Body of pancreas (tissue), 4 donors: ENCODE data around the gene FAM90A26. TPM values are rescaled to one million over a fixed set of nuclear protein-coding genes. Genes with fewer than 3 reads are reported as not detected.
A peak's percentile ranks its signal among the peaks of the same experiment; 100 is the strongest.
"Not testable (repeated sequence)": the region's sequence is repeated elsewhere in the genome, so short reads cannot be mapped to it uniquely, and the experiment has no call there.

Source experiments
- ATAC-seq: fragments of 150-250 bp; one replicate; pipeline ENCODE4 v1.9.1; 2016
- DNase-seq, 4 donors: peaks; one replicate each; pipeline ENCODE4 v3.0.0-alpha.2; 2019
- H3K27ac ChIP-seq, 4 donors: fragments of 200-600 bp; sonication (generic); 1 replicate in 3 of 4; 2 replicates in 1 of 4; pipeline versions ENCODE4 v1.5.1 to v1.6.1; 2016 to 2019; ENCODE audit warnings: mild to moderate bottlenecking in 1 of 4, mixed read lengths in 1 of 4, moderate library complexity in 1 of 4
- H3K27me3 ChIP-seq, 2 donors: fragments of 200-600 bp; sonication (generic); one replicate each; pipeline ENCODE4 v1.6.0; 2016; ENCODE audit warnings: mild to moderate bottlenecking in 1 of 2
- H3K36me3 ChIP-seq, 2 donors: fragments of 200-600 bp; sonication (generic); replicated peaks in 1 of 2; 2 replicates each; pipeline ENCODE4 v1.5.1; 2016; ENCODE audit warnings: low read depth in 2 of 2; ENCODE audit not compliant: insufficient read depth in 1 of 2
- H3K4me1 ChIP-seq: fragments of 200-600 bp; sonication (generic); one replicate; pipeline ENCODE4 v1.6.0; 2016
- H3K4me3 ChIP-seq, 2 donors: fragments of 200-600 bp; sonication (generic); 1 replicate in 1 of 2; 2 replicates in 1 of 2; pipeline ENCODE4 v1.5.1; 2016 to 2019
- H3K9me3 ChIP-seq, 3 donors: fragments of 200-600 bp; sonication (generic); 1 replicate in 2 of 3; 2 replicates in 1 of 3; pipeline ENCODE4 v1.5.1; 2016
- CTCF ChIP-seq, 7 experiments: fragments of 450-650 bp in 4 of 7; fragments of 200-600 bp in 3 of 7; sonication (generic) in 3 of 7; IDR thresholded peaks; one replicate each; pipeline ENCODE4 v1.5.1; 2016 to 2019; ENCODE audit warnings: antibody characterized with exemption in 7 of 7
- WGBS, 2 donors: methylation state at CpG; one replicate each; pipeline ENCODE4 v1.1.5; 2017; 5-methylcytosine and 5-hydroxymethylcytosine counted together
- intact Hi-C: fragments of 100-400 bp; cut with DNase I; formaldehyde crosslinking; loops from one replicate; pipeline ENCODE4 v1.15.1; 2023
- total RNA-seq, 2 donors: library from RNA; depleted of rRNA; stranded (reverse); fragments of >200 nt; gene quantifications; one replicate each; pipeline ENCODE4 v1.1.0, GENCODE V29; 2016

FAM90A26 gene
- not detected for total RNA-seq

- ATAC-seq, DNase-seq, intact Hi-C loops, H3K36me3 ChIP-seq, H3K27me3 ChIP-seq, H3K9me3 ChIP-seq, H3K4me3 ChIP-seq, H3K27ac ChIP-seq, H3K4me1 ChIP-seq: not testable (repeated sequence)
- WGBS, 2 donors, result no CpG with 5 or more reads among the region's 11 CpGs
Observed at GRCh38 chr4:9169791-9170459, at the start of gene FAM90A26. Gene FAM90A26, plus strand, starts transcription at chr4:9170409. Its CDS starts 2,764 bp downstream, at chr4:9173173.

GRCh38 chr4:9122711-9123110, 47.5 kb upstream of the FAM90A26 start:
- H3K9me3 ChIP-seq, H3K27me3 ChIP-seq, DNase-seq, H3K4me1 ChIP-seq, H3K27ac ChIP-seq, ATAC-seq, H3K36me3 ChIP-seq, H3K4me3 ChIP-seq, intact Hi-C loops: not testable (repeated sequence)
- 7 to 32% methylated on average over 8 of the region's 8 CpGs for WGBS, 2 donors

- H3K36me3 ChIP-seq, H3K27me3 ChIP-seq, H3K27ac ChIP-seq, H3K9me3 ChIP-seq, intact Hi-C loops, H3K4me1 ChIP-seq, H3K4me3 ChIP-seq: not testable (repeated sequence)
- TF ChIP-seq CTCF (IDR thresholded peaks at IDR 0.05), result peak; percentile 51 to 97 (median 86)
- DNase-seq, result peak; percentile 59 to 82 (median 71)
- ATAC-seq, result peak; percentile 55
- 0 to 1% methylated on average over 13 of the region's 13 CpGs for WGBS, 2 donors
Observed at GRCh38 chr4:9123572-9124007, 46.6 kb upstream of the FAM90A26 start.

- H3K4me3 ChIP-seq, ATAC-seq, H3K27ac ChIP-seq, intact Hi-C loops, H3K4me1 ChIP-seq, H3K27me3 ChIP-seq, H3K9me3 ChIP-seq, DNase-seq, H3K36me3 ChIP-seq: not testable (repeated sequence)
- WGBS, 2 donors, result 65 to 79% methylated on average over 3 of the region's 3 CpGs
Observed at GRCh38 chr4:9125601-9126161, 44.5 kb upstream of the FAM90A26 start.

GRCh38 chr4:9131420-9131819, 38.8 kb upstream of the FAM90A26 start:
- H3K36me3 ChIP-seq, H3K27ac ChIP-seq, H3K4me3 ChIP-seq, H3K9me3 ChIP-seq, ATAC-seq, intact Hi-C loops, H3K4me1 ChIP-seq, H3K27me3 ChIP-seq: not testable (repeated sequence)
- DNase-seq, result peak in 1 of 4 donors; percentile 38
- 60 to 62% methylated on average over 7 of the region's 7 CpGs for WGBS, 2 donors

- intact Hi-C loops, ATAC-seq, H3K4me3 ChIP-seq, H3K4me1 ChIP-seq, H3K27ac ChIP-seq, H3K9me3 ChIP-seq, H3K27me3 ChIP-seq, H3K36me3 ChIP-seq, DNase-seq: not testable (repeated sequence)
- 89 to 92% methylated on average over 4 of the region's 4 CpGs for WGBS, 2 donors
Observed at GRCh38 chr4:9132849-9133248, 37.4 kb upstream of the FAM90A26 start.

- H3K4me1 ChIP-seq, H3K36me3 ChIP-seq, DNase-seq, intact Hi-C loops, ATAC-seq, H3K9me3 ChIP-seq, H3K4me3 ChIP-seq, H3K27ac ChIP-seq, H3K27me3 ChIP-seq: not testable (repeated sequence)
- 62 to 78% methylated on average over 5 of the region's 5 CpGs for WGBS, 2 donors
Observed at GRCh38 chr4:9134011-9134410, 36.2 kb upstream of the FAM90A26 start.

- H3K4me3 ChIP-seq, H3K27me3 ChIP-seq, H3K4me1 ChIP-seq, H3K27ac ChIP-seq, ATAC-seq, H3K9me3 ChIP-seq, H3K36me3 ChIP-seq, intact Hi-C loops: not testable (repeated sequence)
- peak; percentile 19 to 42 (median 26) for DNase-seq
- 43 to 69% methylated on average over 8 to 12 of the region's 12 CpGs for WGBS, 2 donors
Observed at GRCh38 chr4:9134556-9134955, 35.7 kb upstream of the FAM90A26 start.

- H3K27me3 ChIP-seq, H3K4me1 ChIP-seq, DNase-seq, H3K9me3 ChIP-seq, H3K27ac ChIP-seq, H3K36me3 ChIP-seq, ATAC-seq, H3K4me3 ChIP-seq, intact Hi-C loops: not testable (repeated sequence)
- 83 to 92% methylated on average over 11 of the region's 11 CpGs for WGBS, 2 donors
Observed at GRCh38 chr4:9141050-9141449, 29.2 kb upstream of the FAM90A26 start.

GRCh38 chr4:9142786-9143185, 27.4 kb upstream of the FAM90A26 start:
- H3K4me3 ChIP-seq, H3K9me3 ChIP-seq, H3K4me1 ChIP-seq, H3K27ac ChIP-seq, ATAC-seq, DNase-seq, intact Hi-C loops, H3K27me3 ChIP-seq, H3K36me3 ChIP-seq: not testable (repeated sequence)
- WGBS, 2 donors, result 86 to 90% methylated on average over 3 to 6 of the region's 6 CpGs
